DMS79 (cell line): ENCODE data around the gene RNH1.
"Not testable (repeated sequence)": the region's sequence is repeated elsewhere in the genome, so short reads cannot be mapped to it uniquely, and the experiment has no call there.

Experiments used
- DNase-seq: peaks from one replicate; lab custom pipeline; 2025; lab: John Stamatoyannopoulos, UW

The RNH1 gene

GRCh38 chr11:520428-521176 lies 13.6 kb upstream of the RNH1 start:
- DNase-seq, result no peak

GRCh38 chr11:518463-519202 lies 11.6 kb upstream of the RNH1 start:
- no peak for DNase-seq

GRCh38 chr11:516918-517685 lies 10.1 kb upstream of the RNH1 start:
- not testable (repeated sequence) for DNase-seq

GRCh38 chr11:516400-516799 lies 9.4 kb upstream of the RNH1 start:
- DNase-seq, result no peak

- DNase-seq, result no peak
These were observed 8.1 kb upstream of the RNH1 start for GRCh38 chr11:515131-515530.

GRCh38 chr11:514606-515005 lies 7.6 kb upstream of the RNH1 start:
- no peak for DNase-seq

- no peak for DNase-seq
These were observed 5.9 kb upstream of the RNH1 start for GRCh38 chr11:512761-513595.

- DNase-seq, result no peak
These were observed 1.9 kb upstream of the RNH1 start for GRCh38 chr11:508956-509355.

- no peak for DNase-seq
These were observed 879 bp upstream of the RNH1 start for GRCh38 chr11:507727-508515.

GRCh38 chr11:506238-506994 lies 626 bp downstream of the RNH1 start:
- peak; percentile 68 for DNase-seq

- DNase-seq, result no peak
These were observed 2.1 kb downstream of the RNH1 start for GRCh38 chr11:504994-505344.

GRCh38 chr11:504053-504993 lies 2.7 kb downstream of the RNH1 start:
- DNase-seq, result no peak

- no peak for DNase-seq
These were observed 3.7 kb downstream of the RNH1 start for GRCh38 chr11:503179-503981.

- DNase-seq, result no peak
These were observed 4.5 kb downstream of the RNH1 start for GRCh38 chr11:502288-503178.

GRCh38 chr11:501683-502287 lies 5.3 kb downstream of the RNH1 start:
- no peak for DNase-seq

GRCh38 chr11:501001-501682 lies 5.9 kb downstream of the RNH1 start:
- no peak for DNase-seq
